NCI-H82 (cell line): Measurements from ENCODE around the gene ATP12A.

Experiments used
- DNase-seq: peaks from one replicate; lab custom pipeline; 2025; lab: John Stamatoyannopoulos, UW

ATP12A gene

GRCh38 chr13:24734950-24735349, 54.7 kb downstream of the ATP12A start:
- no peak for DNase-seq

- peak; percentile 15 for DNase-seq
Observed at GRCh38 chr13:24737042-24737441, 56.8 kb downstream of the ATP12A start.

GRCh38 chr13:24738366-24738847, 58.2 kb downstream of the ATP12A start:
- no peak for DNase-seq

GRCh38 chr13:24740014-24740890, 60.0 kb downstream of the ATP12A start:
- no peak for DNase-seq

- peak; percentile 48 for DNase-seq
Observed at GRCh38 chr13:24741016-24741662, 60.9 kb downstream of the ATP12A start.

- DNase-seq = no peak
Observed at GRCh38 chr13:24741791-24742190, 61.6 kb downstream of the ATP12A start.

GRCh38 chr13:24742294-24742693, 62.1 kb downstream of the ATP12A start:
- no peak for DNase-seq

- no peak for DNase-seq
Observed at GRCh38 chr13:24742977-24743376, 62.8 kb downstream of the ATP12A start.

- no peak for DNase-seq
Observed at GRCh38 chr13:24744247-24744646, 64.0 kb downstream of the ATP12A start.

GRCh38 chr13:24745516-24745860, 65.3 kb downstream of the ATP12A start:
- no peak for DNase-seq

- DNase-seq = no peak
Observed at GRCh38 chr13:24745861-24746617, 65.8 kb downstream of the ATP12A start.

- DNase-seq = peak; percentile 46
Observed at GRCh38 chr13:24746618-24747247, 66.5 kb downstream of the ATP12A start.

- peak; percentile 42 for DNase-seq
Observed at GRCh38 chr13:24747248-24748060, 67.2 kb downstream of the ATP12A start.

- DNase-seq = no peak
Observed at GRCh38 chr13:24748061-24748400, 67.8 kb downstream of the ATP12A start.

- no peak for DNase-seq
Observed at GRCh38 chr13:24759197-24759596, 79.0 kb downstream of the ATP12A start.
